GM12874 (cell line): Measurements from ENCODE around the gene LARP1.

Experiments used
- CTCF ChIP-seq: IDR thresholded peaks from 2 replicates; pipeline ENCODE4 v1.5.1; 2011; ENCODE audit warnings: low read depth, mild to moderate bottlenecking, control low read depth, low read length, moderate library complexity; ENCODE audit not compliant: insufficient read depth

The LARP1 gene

DNA sequence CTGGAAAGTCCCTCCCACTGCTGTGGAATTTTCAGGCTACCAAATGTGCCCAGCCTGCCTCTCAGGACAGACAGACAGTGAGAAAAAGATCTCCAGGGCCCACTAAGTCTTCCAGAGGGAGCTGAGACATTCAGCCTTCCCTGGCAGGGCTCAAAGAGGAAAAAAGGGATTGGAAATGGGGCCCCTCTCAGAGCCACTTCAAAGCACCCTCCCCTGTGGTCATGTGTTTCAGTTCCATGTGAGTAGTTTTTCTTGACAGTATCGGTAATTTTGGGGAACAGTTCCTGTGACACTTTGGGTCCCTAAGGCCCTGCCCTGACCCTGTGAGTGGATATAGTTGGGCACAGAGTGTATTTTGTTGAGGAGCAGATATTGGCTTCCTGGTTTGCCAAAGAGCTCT lies 25.0 kb downstream of the LARP1 start:
- TF ChIP-seq CTCF, result no peak

GRCh38 chr5:154782326-154782725 lies 27.1 kb downstream of the LARP1 start:
- no peak for TF ChIP-seq CTCF

- TF ChIP-seq CTCF, result no peak
Observed at GRCh38 chr5:154782812-154783592, 27.8 kb downstream of the LARP1 start.

- TF ChIP-seq CTCF, result no peak
Observed at GRCh38 chr5:154783774-154784460, 28.7 kb downstream of the LARP1 start.

- TF ChIP-seq CTCF, result no peak
Observed at GRCh38 chr5:154784856-154785255, 29.7 kb downstream of the LARP1 start.

DNA sequence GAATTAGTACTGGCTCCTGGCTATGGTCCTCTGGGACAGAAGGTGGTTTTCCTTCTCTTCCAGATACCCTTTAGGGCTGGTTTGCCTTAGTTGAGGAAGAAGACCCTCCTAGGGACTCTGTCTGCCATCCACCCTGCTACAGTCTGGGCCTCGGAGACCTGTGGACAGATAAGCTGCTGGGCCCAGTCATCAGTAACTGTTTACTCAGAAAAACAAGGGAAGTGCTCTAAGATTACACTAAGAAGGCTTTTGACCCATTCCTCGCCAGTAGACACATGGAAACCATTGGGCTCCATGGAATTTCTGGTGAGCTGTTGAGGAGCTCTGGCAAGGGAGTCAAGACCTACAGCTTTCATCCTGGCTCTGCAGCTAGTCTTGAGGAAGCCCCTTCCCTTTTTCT lies 31.2 kb downstream of the LARP1 start:
- TF ChIP-seq CTCF, result no peak

GRCh38 chr5:154788212-154788611 lies 33.0 kb downstream of the LARP1 start:
- TF ChIP-seq CTCF, result no peak
